ENCODE results near the gene PSMG4. TPM values are rescaled to one million over a fixed set of nuclear protein-coding genes. Genes with fewer than 3 reads are reported as not detected.

Gene PSMG4
- total RNA-seq, 1 experiment from 2014 or later: 27.0 TPM

DNA sequence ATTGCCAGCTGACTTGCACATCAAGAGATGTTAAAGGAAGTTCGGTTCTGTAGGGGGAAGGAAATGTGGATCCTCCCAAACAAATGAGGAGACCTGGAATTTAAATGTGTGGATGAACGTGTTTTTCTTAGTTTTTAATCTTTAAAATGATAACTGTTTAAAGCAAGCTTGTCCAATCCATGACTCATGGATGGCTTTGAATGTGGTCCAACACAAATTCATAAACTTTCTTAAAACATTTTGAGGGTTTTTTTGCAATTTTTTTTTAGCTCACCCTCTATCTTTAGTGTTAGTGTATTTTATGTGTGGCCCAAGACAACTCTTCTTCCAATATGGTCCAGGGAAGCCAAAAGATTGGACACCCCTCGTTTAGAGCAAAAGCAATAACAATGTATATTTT is 43.8 kb upstream of the PSMG4 start:
- H3K4me3 ChIP-seq (ENCODE audit: low read depth in 2 of 2, low read length in 2 of 2): no peak overlapping the region
- intact Hi-C loops (cut with micrococcal nuclease; ENCODE audit: unreplicated experiment): no loop called here
- H3K4me1 ChIP-seq (ENCODE audit: control insufficient read depth, insufficient read depth, low read length): peaks cover 3% of the 10 kb centered on the region; the same call in 1 of the 2 replicates
- in situ Hi-C loops (cut with HindIII; ENCODE audit: low pct_unique_long_range_greater_than_20kb, low sequenced_read_pairs): no loop called here
- no peaks in the 10 kb centered on the region for H3K9me3 ChIP-seq (ENCODE audit: control insufficient read depth, insufficient read depth, low read depth, low read length)
- TF ChIP-seq POLR2AphosphoS5 (IDR thresholded peaks at IDR 0.05; ENCODE audit: low read depth, low read length): no peak
- TF ChIP-seq TCF7L2 (IDR thresholded peaks at IDR 0.05; ENCODE audit: low read depth, low read length): no peak
- TF ChIP-seq, protein P1, sequence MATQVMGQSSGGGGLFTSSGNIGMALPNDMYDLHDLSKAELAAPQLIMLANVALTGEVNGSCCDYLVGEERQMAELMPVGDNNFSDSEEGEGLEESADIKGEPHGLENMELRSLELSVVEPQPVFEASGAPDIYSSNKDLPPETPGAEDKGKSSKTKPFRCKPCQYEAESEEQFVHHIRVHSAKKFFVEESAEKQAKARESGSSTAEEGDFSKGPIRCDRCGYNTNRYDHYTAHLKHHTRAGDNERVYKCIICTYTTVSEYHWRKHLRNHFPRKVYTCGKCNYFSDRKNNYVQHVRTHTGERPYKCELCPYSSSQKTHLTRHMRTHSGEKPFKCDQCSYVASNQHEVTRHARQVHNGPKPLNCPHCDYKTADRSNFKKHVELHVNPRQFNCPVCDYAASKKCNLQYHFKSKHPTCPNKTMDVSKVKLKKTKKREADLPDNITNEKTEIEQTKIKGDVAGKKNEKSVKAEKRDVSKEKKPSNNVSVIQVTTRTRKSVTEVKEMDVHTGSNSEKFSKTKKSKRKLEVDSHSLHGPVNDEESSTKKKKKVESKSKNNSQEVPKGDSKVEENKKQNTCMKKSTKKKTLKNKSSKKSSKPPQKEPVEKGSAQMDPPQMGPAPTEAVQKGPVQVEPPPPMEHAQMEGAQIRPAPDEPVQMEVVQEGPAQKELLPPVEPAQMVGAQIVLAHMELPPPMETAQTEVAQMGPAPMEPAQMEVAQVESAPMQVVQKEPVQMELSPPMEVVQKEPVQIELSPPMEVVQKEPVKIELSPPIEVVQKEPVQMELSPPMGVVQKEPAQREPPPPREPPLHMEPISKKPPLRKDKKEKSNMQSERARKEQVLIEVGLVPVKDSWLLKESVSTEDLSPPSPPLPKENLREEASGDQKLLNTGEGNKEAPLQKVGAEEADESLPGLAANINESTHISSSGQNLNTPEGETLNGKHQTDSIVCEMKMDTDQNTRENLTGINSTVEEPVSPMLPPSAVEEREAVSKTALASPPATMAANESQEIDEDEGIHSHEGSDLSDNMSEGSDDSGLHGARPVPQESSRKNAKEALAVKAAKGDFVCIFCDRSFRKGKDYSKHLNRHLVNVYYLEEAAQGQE (IDR thresholded peaks at IDR 0.05; ENCODE audit: insufficient read depth in 1 of 2, low read depth in 2 of 2, low read length in 1 of 2): no peak
- TF ChIP-seq, protein P2, sequence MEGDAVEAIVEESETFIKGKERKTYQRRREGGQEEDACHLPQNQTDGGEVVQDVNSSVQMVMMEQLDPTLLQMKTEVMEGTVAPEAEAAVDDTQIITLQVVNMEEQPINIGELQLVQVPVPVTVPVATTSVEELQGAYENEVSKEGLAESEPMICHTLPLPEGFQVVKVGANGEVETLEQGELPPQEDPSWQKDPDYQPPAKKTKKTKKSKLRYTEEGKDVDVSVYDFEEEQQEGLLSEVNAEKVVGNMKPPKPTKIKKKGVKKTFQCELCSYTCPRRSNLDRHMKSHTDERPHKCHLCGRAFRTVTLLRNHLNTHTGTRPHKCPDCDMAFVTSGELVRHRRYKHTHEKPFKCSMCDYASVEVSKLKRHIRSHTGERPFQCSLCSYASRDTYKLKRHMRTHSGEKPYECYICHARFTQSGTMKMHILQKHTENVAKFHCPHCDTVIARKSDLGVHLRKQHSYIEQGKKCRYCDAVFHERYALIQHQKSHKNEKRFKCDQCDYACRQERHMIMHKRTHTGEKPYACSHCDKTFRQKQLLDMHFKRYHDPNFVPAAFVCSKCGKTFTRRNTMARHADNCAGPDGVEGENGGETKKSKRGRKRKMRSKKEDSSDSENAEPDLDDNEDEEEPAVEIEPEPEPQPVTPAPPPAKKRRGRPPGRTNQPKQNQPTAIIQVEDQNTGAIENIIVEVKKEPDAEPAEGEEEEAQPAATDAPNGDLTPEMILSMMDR (IDR thresholded peaks at IDR 0.05): no peak
- TF ChIP-seq SIN3A (IDR thresholded peaks at IDR 0.05; ENCODE audit: borderline replicate concordance, insufficient read depth, low read depth, low read length): no peak
- DNase-seq (ENCODE audit: low read depth, low spot score) (no peak), ATAC-seq (no peak)
- POLR2A ChIA-PET: no interaction called here
- H3K27me3 ChIP-seq (ENCODE audit: control insufficient read depth, insufficient read depth, low read length): no peaks in the 10 kb centered on the region; the same call in 1 of the 2 replicates
- BruUV-seq (replicated peaks): no TSS peak
- CTCF ChIA-PET: no interaction called here
- H3K27ac ChIP-seq (ENCODE audit: low read length): no peak overlapping the region
- H3K36me3 ChIP-seq (ENCODE audit: control insufficient read depth, insufficient read depth, low read length): no peaks in the 10 kb centered on the region

DNA sequence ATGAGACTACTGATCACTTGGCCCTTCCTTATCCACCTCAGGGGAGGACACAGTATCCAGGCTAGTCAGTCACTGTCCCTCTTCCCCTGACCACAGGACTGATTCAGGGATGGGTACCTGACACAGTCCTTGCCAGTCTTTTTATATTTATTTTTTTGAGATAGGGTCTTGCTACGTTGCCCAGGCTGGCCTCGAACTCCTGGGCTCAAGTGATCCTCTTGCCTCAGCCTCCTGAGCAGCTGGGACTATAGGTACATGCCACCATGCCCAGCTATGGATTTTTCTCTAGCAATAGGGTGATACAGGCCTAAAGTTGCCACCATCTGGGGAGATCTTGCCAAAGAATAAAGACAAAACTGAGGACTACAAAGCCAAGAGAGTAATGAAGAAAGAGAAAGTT is 41.5 kb upstream of the PSMG4 start:
- H3K4me3 ChIP-seq (ENCODE audit: low read depth in 2 of 2, low read length in 2 of 2): no peak overlapping the region
- ATAC-seq: no peak
- CTCF ChIA-PET: no interaction called here
- H3K27me3 ChIP-seq (ENCODE audit: control insufficient read depth, insufficient read depth, low read length): no peaks in the 10 kb centered on the region; the same call in 1 of the 2 replicates
- H3K36me3 ChIP-seq (ENCODE audit: control insufficient read depth, insufficient read depth, low read length): no peaks in the 10 kb centered on the region
- no peaks in the 10 kb centered on the region for H3K9me3 ChIP-seq (ENCODE audit: control insufficient read depth, insufficient read depth, low read depth, low read length)
- no TSS peak for BruUV-seq (replicated peaks)
- intact Hi-C loops (cut with micrococcal nuclease; ENCODE audit: unreplicated experiment) (no loop called here), in situ Hi-C loops (cut with HindIII; ENCODE audit: low pct_unique_long_range_greater_than_20kb, low sequenced_read_pairs) (no loop called here)
- POLR2A ChIA-PET: no interaction called here
- no peak for DNase-seq (ENCODE audit: low read depth, low spot score)
- no peaks in the 10 kb centered on the region for H3K4me1 ChIP-seq (ENCODE audit: control insufficient read depth, insufficient read depth, low read length)
- H3K27ac ChIP-seq (ENCODE audit: low read length): no peak overlapping the region
- TF ChIP-seq SIN3A (IDR thresholded peaks at IDR 0.05; ENCODE audit: borderline replicate concordance, insufficient read depth, low read depth, low read length): no peak
- TF ChIP-seq, protein P2 (IDR thresholded peaks at IDR 0.05): no peak
- TF ChIP-seq TCF7L2 (IDR thresholded peaks at IDR 0.05; ENCODE audit: low read depth, low read length): no peak
- TF ChIP-seq POLR2AphosphoS5 (IDR thresholded peaks at IDR 0.05; ENCODE audit: low read depth, low read length): no peak
- TF ChIP-seq, protein P1 (IDR thresholded peaks at IDR 0.05; ENCODE audit: insufficient read depth in 1 of 2, low read depth in 2 of 2, low read length in 1 of 2): no peak
